ENCODE data around the gene SPATA2L.

Gene SPATA2L

GRCh38 chr16:89660146-89660545 lies 41.4 kb downstream of the SPATA2L start:
- no peak for TF ChIP-seq CTCF (IDR thresholded peaks at IDR 0.05; ENCODE audit: low read depth, low read length)
- no peak for DNase-seq (ENCODE audit: low read depth in 2 of 2)
- H3K4me3 ChIP-seq (replicated peaks in 1 of 2; ENCODE audit: low read depth in 2 of 2, low read length in 2 of 2) = no peak overlapping the region

GRCh38 chr16:89658221-89658879 lies 43.2 kb downstream of the SPATA2L start:
- no peak for TF ChIP-seq CTCF (IDR thresholded peaks at IDR 0.05; ENCODE audit: low read depth, low read length)
- peak overlapping the region; percentile 97 to 99 for H3K4me3 ChIP-seq (replicated peaks in 1 of 2; ENCODE audit: low read depth in 2 of 2, low read length in 2 of 2)
- DNase-seq (ENCODE audit: low read depth in 2 of 2) = peak in 1 of 2 donors; percentile 14

- H3K4me3 ChIP-seq (replicated peaks in 1 of 2; ENCODE audit: low read depth in 2 of 2, low read length in 2 of 2) = peak within 1 kb of the TSS; percentile 97 to 99
- TF ChIP-seq CTCF (IDR thresholded peaks at IDR 0.05; ENCODE audit: low read depth, low read length) = no peak
- peak; percentile 86 to 89 for DNase-seq (ENCODE audit: low read depth in 2 of 2)
Observed at GRCh38 chr16:89657442-89658220, 43.9 kb downstream of the SPATA2L start, which contains the start of the genes CHMP1A and SPATA33. TSS of gene CHMP1A (minus strand) at chr16:89657708. CDS start at chr16:89657588, 120 bp downstream. TSS of gene SPATA33 (plus strand) at chr16:89657836. CDS start at chr16:89657912, 76 bp downstream.

- no peak for TF ChIP-seq CTCF (IDR thresholded peaks at IDR 0.05; ENCODE audit: low read depth, low read length)
- H3K4me3 ChIP-seq (replicated peaks in 1 of 2; ENCODE audit: low read depth in 2 of 2, low read length in 2 of 2) = peak overlapping the region; percentile 97 to 99
- no peak for DNase-seq (ENCODE audit: low read depth in 2 of 2)
Observed at GRCh38 chr16:89656435-89657121, 44.9 kb downstream of the SPATA2L start.

- H3K4me3 ChIP-seq (replicated peaks in 1 of 2; ENCODE audit: low read depth in 2 of 2, low read length in 2 of 2) = no peak overlapping the region
- no peak for DNase-seq (ENCODE audit: low read depth in 2 of 2)
- TF ChIP-seq CTCF (IDR thresholded peaks at IDR 0.05; ENCODE audit: low read depth, low read length) = no peak
Observed at GRCh38 chr16:89655062-89655643, 46.4 kb downstream of the SPATA2L start.

GRCh38 chr16:89653656-89654295 lies 47.7 kb downstream of the SPATA2L start:
- no peak for TF ChIP-seq CTCF (IDR thresholded peaks at IDR 0.05; ENCODE audit: low read depth, low read length)
- DNase-seq (ENCODE audit: low read depth in 2 of 2) = no peak
- no peak overlapping the region for H3K4me3 ChIP-seq (replicated peaks in 1 of 2; ENCODE audit: low read depth in 2 of 2, low read length in 2 of 2)

Data from cardiac fibroblast (primary cell).